OCI-LY1 (cell line): ENCODE data around the gene SPRN.

Source experiments
- EZH2 ChIP-seq: fragments of 200-600 bp; sonication (generic), shearing (Covaris generic); IDR thresholded peaks from 2 replicates; pipeline ENCODE4 v1.8.0; 2017; ENCODE audit warnings: borderline replicate concordance, mixed run types, mild to moderate bottlenecking, antibody characterized with exemption, low read length, moderate library complexity, mixed read lengths
- TF ChIP-seq, protein P1 (sequence below): fragments of 200-600 bp; sonication (generic), shearing (Covaris generic); IDR thresholded peaks from 2 replicates; pipeline ENCODE4 v1.5.1; 2017; ENCODE audit warnings: mild to moderate bottlenecking, antibody characterized with exemption, low read length, moderate library complexity, mixed read lengths

GRCh38 chr10:133403359-133403758 is 21.1 kb downstream of the SPRN start:
- TF ChIP-seq, protein P1, sequence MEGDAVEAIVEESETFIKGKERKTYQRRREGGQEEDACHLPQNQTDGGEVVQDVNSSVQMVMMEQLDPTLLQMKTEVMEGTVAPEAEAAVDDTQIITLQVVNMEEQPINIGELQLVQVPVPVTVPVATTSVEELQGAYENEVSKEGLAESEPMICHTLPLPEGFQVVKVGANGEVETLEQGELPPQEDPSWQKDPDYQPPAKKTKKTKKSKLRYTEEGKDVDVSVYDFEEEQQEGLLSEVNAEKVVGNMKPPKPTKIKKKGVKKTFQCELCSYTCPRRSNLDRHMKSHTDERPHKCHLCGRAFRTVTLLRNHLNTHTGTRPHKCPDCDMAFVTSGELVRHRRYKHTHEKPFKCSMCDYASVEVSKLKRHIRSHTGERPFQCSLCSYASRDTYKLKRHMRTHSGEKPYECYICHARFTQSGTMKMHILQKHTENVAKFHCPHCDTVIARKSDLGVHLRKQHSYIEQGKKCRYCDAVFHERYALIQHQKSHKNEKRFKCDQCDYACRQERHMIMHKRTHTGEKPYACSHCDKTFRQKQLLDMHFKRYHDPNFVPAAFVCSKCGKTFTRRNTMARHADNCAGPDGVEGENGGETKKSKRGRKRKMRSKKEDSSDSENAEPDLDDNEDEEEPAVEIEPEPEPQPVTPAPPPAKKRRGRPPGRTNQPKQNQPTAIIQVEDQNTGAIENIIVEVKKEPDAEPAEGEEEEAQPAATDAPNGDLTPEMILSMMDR, result no peak
- no peak for TF ChIP-seq EZH2
